Stimulated activated CD8-positive, alpha-beta memory T cell treated with anti-CD3 and anti-CD28 coated beads, Interleukin-15, amount 100 ng/mL, for 1 hour (primary cell): ENCODE data around the gene SRP9.
"Not testable (repeated sequence)": the region's sequence is repeated elsewhere in the genome, so short reads cannot be mapped to it uniquely, and the experiment has no call there.

ENCODE experiments used
- DNase-seq: peaks from one replicate; pipeline ENCODE4 v3.0.0-alpha.2; 2020; ENCODE audit warnings: low read depth

The SRP9 gene

DNA sequence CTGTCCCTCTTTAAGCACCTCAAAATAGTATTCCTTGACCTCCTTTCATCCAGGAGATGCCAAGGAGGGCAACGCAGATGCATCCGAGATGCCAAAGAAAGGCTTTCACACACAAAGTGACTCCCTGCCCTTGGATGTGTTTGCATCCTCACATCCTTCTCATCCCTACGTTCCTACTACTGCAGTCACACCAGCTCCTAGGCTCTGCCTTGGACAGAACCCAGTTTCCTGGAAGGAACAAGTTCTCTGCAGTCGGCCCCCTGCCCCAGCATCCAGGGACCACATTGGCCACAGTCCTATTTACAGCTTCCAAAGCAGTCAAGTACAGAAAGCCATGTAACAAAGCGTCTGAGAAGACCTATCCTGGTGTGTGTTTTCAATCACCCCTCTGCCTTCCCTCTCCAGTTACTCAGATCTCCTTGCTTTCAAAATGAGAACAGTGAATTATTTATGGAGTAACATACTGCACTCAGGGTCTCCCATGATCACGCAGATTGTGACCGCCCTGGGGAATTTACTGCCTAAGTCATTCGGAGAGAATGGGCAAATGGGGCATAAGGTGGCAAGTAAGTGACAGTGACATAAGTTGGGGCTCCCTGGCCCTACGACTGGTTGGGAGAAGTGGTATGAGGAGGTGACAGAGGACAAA lies 21.8 kb upstream of the SRP9 start:
- no peak for DNase-seq

DNA sequence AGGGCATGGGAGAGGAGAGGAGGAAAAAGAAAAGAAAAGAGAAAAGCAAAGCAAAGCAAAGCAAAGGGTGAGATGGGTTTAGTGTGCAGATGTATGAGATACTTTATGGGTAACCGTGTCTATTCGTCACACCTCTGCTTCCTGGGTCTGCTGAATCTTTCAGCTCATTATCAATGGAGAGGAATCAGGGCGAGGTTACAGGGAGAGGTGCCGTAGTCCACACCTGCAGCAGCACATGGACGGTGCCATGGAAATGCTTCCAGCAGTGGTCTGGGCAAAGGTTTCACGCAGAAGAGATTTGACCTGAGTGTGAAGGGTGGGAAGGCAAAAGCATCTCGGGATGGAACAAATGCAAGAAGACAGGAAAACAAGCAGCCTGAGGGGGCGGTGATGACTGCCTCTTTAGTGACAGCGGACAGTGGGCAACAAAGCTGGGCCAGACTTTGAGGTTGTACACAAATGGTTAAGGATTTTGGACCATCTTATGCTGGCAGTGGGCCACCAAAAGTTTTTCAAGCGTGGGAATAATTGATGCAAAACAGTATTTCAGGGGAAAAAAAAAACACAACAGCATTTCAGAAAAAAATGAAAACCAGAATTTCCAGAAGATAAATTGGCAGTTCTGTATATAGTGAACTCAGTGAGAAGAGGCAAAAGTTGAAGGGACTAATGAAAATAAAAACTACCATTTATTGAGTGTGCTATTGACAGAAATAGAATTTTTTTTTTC lies 19.5 kb upstream of the SRP9 start:
- no peak for DNase-seq

DNA sequence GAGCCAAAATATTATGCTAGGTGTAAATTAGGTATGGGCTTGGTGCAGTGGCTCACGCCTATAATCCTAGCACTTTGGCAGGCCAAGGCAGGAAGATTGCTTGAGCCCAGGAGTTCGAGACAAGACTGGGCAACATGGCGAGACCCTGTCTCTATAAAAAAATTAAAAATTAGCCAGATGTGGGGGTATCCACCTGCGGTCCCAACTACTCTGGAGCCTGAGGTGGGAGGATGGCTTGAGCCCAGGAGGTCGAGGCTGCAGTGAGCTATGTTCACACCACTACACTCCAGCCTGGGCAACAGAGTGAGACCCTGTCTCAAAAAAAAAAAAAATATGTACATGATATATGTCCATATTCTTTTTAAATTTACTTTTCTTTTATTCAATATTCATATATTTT lies 17.7 kb upstream of the SRP9 start:
- not testable (repeated sequence) for DNase-seq

DNA sequence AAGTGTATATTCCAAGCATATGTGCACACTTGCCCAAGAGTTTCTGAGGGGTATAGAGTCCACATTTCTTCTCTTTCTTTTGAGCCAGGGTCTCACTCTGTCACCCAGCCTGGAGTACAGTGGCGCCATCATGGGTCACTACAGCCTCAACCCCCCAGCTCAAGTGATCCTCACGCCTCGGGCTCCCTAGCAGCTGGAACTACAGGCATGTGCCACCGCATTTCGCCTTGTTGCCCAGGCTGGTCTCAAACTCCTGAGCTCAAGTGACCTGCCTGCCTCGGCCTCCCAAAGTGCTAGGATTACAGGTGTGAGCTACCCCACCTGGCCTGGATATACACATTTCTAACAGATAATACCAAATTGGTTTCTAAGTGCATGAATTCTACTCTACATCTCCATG lies 17.1 kb upstream of the SRP9 start:
- DNase-seq = no peak

DNA sequence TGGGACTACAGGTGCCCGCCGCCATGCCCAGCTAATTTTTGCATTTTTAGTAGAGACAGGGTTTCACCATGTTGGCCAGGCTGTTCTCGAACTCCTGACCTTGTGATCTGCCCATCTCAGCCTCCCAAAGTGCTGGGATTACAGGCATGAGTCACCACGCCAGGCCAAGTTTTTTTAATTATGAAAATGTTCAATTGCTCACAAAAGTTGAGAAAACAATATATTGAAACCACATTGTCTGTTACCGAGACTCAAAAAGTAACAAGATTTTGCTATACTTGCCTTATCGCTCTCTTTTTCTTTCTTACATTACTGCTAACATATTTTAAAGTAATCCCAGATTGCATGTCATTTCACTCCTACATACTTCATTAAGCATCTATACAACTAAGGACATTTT lies 16.2 kb upstream of the SRP9 start:
- DNase-seq = not testable (repeated sequence)

DNA sequence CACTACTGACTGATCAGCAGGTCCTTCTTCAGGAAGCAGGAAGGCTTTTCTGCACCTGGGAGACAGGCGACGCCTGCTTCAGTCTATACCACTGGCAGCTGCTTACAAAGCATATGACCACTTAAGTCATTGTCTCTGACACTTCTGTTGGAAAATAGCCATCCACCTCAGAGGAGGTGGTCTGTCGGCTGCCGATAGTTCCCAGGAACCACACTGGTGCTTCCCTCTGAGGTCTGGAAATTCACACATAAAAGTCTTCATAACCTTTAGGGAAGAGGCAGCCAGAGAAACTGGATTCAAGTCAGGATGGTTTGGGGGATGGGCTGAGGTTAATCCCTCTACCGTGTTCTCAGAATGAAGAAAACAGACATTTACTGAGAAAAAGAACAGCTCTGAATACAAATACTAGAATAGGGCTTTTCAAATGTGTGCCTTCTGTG lies 15.6 kb upstream of the SRP9 start:
- no peak for DNase-seq

DNA sequence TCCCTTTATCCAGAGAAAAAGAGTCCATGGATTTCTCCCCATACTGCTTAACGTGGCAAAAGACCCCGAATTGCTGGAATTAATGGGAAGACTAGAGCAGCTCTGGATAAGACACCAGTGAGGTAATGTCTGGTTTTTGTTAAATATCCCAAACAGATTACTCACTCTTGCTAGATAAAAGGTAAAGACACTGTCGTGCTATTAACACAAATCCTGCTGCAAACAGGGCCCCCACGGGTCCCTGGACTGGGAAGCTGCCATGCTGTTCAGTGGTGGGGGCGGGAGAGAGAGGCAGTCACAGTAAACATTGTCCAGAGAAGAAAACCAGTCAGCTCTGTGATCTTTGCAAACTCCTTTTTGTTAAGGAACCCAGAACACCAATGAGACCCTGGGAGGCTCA lies 15.2 kb upstream of the SRP9 start:
- DNase-seq = no peak

DNA sequence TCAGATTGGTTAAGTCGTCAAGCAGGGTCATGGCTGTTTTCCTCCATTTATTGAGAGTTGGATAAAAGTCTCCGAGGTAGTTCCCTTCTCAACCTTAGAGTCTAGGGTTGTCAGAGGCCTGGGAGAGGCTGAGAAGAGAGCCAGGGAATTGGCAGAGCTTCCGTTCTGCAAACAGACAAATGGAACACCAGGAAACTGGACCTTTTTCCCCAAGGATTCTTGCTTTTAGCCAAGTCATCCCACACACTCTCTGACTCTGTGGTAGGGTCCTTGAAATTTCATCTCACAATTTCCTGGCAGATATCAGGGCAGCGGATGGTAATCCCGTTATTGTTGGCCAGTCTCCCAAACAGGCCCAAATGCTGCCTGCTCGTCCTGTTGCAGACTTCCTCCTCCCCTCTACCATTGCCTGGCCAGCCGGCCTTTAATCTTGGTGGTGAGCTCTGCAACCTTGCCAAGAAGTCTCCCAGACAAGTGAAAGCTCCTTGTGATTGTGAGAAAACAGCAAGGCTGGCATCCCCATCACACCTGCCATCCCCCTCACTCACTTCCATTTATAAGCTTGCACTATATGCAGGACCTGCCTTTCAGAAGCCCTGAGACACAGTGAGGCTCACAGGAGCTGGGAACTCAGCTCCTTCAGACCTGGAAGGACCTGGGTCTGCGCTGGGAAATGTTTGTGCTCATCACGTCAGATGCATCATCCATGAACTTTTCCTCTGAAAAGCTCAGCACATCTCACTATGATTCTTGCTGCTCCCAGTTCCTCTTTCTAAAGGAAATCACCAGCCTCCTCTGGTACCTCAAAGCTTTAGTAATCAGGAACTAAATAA lies 13.7 kb upstream of the SRP9 start:
- DNase-seq = no peak

DNA sequence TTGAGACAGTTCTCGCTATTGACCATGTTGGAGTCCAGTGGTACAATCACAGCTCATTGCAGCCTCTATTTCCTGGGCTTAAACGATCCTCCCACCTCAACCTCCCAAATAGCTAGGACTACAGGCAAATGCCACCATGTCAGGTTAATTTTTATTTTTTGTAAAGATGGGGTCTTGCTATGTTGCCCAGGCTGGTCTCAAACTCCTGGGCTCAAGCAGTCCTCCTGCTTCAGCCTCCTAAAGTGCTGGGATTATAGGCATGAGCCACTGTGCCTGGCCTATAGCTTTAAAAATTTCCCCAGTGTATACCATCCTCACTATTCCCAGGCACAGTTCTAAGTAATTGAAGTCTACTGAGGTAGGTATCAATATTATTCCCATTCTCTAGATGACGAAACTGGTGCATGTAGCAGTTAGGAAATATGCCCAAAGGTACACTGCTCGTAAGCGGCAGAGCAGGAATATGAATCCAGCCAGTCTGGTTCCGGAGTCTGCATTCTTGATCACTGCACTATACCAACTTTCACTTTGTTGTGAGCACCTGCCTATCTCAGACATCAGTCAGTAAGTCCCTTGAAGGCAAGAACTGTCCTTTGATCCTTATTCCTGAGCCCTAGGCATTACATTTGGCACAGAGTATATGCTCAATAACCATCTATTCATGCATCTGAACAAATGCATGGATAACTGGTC lies 11.5 kb upstream of the SRP9 start:
- DNase-seq = no peak

DNA sequence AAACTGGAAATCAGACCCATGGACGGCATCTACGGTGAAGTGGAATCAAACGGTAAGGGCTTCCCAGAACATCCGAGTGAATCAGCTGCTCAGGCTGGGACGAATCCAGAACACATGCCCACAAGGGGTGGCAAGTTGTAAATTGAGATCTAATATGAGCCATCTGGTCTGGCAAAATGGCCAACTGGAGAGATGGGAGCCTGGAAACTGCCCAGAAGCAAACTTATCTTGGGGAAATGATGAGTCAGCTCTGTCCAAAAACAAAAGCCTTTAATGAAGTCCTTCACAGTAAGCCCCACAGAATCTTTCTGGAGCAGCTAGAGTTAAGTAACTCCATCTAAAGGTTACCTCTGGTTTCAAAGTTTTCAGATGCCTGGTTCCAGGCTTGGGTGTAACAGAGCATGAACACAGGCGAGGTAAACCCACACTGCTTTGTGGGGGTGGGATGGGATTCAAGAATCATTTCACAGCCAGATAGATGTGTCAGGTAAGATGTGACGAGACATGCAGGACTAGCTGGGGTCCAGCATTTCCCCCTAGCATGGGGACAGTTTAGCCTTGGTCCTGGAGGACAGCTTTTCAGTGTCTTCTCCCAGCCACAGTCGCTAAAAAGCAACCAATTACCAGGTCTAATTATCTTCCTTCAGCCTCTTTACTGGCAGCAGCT lies 10.5 kb upstream of the SRP9 start:
- DNase-seq = no peak

DNA sequence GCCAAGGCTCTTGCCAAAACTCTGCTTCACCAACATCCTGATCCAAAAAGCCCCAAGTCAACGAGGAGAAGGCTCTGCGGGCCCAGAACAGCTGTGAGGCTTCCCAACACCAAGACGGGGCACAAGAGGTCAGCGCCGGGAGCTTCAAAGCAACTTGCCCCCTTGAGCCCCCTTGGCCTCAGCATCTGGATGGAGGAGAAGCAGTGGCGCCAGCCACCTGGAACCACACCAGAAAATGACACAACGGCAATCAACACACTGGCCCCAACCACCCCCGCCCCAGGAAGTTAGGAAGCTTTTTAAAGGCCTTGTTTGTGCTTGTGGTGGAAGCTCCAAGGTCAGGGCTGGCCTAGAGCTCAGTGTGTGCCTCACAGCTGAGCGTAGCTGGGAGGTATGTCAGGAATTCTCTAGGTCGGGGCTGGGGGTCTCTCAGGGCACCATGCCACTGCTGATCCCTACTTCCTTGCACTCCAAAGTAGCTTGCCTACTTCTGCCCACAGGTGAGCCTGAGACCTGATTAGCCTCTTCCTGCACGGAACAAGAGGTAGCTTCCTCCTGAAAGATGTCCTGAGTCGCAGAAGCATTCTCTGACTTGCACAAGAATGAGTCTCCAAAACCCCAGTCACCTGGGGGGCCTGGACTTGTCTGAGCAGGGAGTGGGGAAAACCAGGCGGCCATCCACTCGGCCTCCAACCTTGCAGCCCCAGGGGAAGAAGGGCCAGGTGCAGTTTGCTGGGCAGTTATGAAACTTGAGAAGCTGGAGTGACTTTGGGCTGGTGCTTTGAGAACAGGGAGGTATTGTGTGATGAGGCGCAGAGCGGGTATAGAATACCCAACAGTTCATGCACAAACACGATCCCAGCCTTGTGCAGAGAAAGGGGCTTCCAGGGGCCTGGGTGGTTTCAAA lies 9.7 kb upstream of the SRP9 start:
- no peak for DNase-seq

DNA sequence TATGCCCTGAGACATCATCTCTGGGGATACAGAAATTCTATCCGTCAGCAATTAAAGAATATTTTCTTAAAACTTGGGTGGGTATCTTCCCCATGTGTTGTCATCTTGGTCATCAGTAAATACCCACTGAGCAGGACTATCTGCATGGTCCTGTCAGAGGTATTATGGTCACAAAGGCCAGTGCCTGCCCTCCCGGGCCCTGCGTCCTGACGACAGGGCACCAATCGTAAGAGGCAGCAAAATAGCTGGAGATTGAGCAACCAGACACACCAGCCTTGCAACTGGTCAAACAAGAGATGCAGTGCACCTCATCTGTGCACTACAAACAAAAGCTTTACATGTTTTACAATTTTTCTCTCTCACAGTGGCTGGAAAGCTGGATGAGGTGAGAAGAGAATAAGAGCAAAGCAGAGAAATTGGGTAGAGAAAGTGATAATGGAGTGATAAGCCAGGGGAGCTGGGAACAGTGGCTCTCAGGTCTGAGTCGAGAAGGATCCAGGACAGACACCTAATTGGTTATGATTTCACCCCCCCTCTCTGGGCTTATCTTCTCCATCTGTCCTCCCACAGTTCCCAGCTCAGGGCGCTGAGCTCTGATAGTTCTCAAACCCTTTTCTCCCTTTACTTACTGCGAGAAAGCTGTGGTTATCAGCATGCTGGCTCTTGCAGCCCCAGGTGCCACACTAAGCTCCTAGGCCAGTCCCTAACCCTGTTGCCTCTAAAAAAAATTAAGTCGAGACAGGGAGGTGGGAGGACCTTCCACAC lies 8.8 kb upstream of the SRP9 start:
- DNase-seq = no peak

DNA sequence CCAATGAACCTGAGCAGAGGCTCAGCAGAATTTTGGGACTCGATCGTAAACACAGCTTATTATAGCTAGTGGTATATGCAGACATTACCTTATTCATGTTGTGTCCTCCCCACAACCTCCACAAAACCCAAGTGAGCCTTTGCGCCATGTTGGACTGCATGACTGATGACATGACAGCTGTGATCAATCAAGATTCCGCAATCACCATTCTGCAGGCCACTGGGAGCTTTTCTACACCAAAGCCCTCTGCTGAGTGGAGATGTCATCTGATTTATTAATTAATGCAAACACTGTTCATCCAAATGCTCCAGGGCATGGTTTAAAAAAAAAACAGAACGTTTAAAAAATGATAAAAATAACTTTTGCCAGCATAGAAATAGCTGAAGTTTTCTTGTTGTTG lies 7.9 kb upstream of the SRP9 start:
- no peak for DNase-seq

DNA sequence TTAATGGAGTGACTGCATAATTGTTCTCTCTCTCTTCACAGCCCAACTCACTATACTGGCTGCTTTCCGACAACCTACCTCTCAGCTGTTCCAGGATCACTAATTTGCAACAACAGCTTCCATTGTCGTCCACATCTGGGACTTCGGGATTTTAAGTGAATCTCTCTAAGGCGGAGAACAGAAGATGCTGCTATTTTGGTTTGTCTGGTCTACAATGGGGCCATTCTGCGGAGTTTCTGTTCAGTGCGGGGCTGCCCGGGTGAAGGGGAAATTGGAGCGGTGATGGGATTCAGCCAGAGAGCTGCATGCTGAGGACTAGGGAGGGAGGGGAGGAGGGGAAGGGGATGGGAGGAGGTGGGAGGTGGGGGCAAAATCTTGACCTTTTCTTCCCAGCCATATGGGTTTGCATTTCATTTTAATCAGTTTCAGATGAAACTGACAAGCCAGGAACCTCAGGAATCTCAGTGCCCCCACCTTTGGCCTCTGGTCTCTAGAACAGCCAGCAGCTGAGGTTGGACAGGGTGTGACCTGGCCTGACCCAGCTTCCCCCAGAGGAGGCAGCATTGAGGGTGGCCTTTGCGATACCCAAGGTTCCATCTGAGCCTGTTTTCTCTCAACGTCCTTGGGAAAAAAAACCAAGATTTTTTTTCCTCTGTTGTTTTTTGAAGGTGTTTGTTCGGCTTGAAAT lies 6.9 kb upstream of the SRP9 start:
- DNase-seq = no peak

DNA sequence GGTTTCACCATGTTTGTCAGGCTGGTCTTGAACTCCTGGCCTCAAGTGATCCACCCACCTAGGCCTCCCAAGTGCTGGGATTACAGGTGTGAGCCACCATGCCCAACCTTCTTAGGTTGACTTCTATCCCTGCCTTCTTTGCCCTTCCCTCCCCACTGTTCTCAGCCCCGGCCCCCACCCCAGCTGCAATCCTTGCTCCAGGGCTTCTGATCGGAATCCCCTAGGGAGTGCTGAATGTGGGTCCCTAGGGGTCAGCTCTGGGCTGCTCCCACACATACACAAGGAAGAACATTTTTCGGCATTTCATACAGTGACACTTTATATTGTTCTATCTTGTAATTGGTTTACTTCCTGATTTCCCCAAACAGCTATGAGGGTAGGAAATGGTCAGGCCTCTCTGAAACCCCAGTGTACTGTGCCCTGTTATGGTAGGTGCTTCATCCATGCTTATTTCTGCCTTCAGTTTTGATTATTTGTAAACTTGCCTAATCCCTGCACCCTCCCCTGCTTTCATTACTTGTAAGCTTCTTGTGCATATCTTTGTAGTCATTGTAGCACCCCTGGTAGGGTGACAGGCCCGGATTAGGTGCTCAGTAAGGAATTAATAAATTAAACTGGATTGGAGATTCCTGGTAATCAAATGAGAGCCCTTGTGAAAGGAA lies 5.8 kb upstream of the SRP9 start:
- no peak for DNase-seq

DNA sequence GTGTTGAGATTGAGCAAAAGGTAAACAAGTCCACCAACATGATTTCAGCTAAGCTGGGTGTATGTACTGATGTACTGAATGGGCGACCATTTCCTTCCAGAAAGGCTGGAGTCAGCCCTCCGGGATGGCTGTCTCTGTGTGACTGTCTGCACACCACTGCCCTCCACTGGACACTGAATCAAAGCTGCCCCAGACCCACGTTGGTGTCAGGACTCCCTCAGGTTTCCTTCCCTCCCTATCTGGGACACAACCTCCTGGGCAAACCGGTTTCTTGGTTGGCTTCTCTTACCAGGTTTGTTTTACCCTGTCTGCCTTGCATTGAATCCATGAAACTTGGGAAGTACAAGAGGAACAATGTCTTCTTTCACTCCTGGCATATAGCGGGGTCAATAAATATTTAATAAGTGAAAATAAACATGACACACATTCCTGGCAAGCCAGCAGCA lies 5.3 kb upstream of the SRP9 start:
- DNase-seq = no peak

DNA sequence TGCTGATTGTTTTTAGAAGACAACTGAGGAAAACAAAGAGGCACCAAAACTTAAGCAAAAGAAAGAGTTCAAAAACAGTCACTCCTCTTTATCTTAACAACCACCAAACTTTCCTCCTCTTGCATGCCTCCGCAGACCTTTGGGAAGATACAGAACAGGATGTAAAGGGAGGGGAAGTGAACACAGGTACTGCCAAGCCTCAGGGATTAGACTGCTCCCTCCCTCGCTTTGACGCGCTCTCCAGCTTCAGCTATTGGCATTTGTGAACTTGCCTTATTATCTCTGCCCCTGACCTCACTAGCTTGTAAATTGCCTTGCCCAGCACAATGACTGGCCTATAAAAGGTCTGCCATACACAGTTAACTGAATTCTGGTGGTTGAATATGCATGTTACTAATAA lies 4.8 kb upstream of the SRP9 start:
- no peak for DNase-seq

DNA sequence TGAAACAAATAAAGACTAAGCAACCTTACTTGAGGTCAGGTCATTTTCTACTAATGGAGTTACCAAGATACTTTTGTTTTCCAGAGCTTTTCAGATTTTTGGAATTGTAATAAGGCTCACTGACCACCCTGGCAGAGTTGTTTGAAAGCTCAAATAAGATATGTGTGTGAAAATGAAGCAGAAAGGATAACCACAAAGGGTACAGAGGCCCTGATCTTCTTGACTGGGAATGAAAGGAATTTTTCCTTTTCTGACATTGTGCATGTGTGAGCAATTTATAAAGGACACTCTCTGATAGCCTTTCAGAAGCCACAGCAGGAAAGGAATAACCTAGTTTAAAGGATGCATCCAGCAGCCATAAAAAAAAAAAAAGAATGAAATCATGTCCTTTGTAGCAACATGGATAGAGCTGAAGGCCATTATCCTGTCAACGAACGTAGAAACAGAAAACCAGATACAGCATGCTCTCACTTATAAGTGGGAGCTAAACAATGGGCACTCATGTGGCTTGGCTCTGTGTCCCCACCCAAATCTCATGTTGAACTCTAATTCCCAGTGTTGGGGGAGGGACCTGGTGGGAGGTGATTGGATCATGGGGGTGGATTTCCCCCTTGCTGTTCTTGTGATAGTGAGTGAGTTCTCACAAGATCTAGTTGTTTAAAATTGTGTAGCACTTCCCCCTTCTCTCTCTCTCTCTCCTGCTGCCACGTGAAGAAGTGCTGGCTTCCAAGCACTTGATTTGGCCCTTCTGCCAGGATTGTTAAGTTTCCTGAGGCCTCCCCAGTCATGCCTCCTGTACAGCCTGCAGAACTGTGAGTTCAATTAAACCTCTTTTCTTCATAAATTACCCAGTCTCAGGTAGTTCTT lies 3.1 kb upstream of the SRP9 start:
- DNase-seq = no peak
